ENCODE measurements around the gene RAB15.

The RAB15 gene

GRCh38 chr14:64987438-64987767 lies 15.3 kb upstream of the RAB15 start:
- DNase-seq = no peak

GRCh38 chr14:64986648-64987437 lies 14.7 kb upstream of the RAB15 start, which contains the start of gene FNTB:
TSS of gene FNTB (plus strand) at chr14:64986895. CDS start at chr14:64986954, 59 bp downstream.
- DNase-seq = peak; percentile 86

GRCh38 chr14:64983439-64984310 lies 11.5 kb upstream of the RAB15 start:
- no peak for DNase-seq

- DNase-seq = no peak
These were observed 7.4 kb upstream of the RAB15 start for GRCh38 chr14:64979336-64980074.

GRCh38 chr14:64974563-64974962 lies 2.4 kb upstream of the RAB15 start:
- DNase-seq = no peak

- no peak for DNase-seq
These were observed 1.7 kb upstream of the RAB15 start for GRCh38 chr14:64973826-64974225.

- no peak for DNase-seq
These were observed 898 bp upstream of the RAB15 start for GRCh38 chr14:64973026-64973442.

- no peak for DNase-seq
These were observed 619 bp downstream of the RAB15 start for GRCh38 chr14:64971491-64971942.

- DNase-seq = no peak
These were observed 1.2 kb downstream of the RAB15 start for GRCh38 chr14:64970776-64971477.

- no peak for DNase-seq
These were observed 2.1 kb downstream of the RAB15 start for GRCh38 chr14:64970041-64970440.

- DNase-seq = no peak
These were observed 3.5 kb downstream of the RAB15 start for GRCh38 chr14:64968651-64969050.

- DNase-seq = no peak
These were observed 4.0 kb downstream of the RAB15 start for GRCh38 chr14:64968167-64968566.

GRCh38 chr14:64966976-64967375 lies 5.2 kb downstream of the RAB15 start:
- no peak for DNase-seq

- DNase-seq = no peak
These were observed 6.7 kb downstream of the RAB15 start for GRCh38 chr14:64965356-64966000.

GRCh38 chr14:64963611-64964010 lies 8.5 kb downstream of the RAB15 start:
- DNase-seq = no peak

- DNase-seq = no peak
These were observed 11.3 kb downstream of the RAB15 start for GRCh38 chr14:64960762-64961276.

GRCh38 chr14:64958743-64959142 lies 13.4 kb downstream of the RAB15 start:
- no peak for DNase-seq

GRCh38 chr14:64958201-64958600 lies 13.9 kb downstream of the RAB15 start:
- DNase-seq = no peak

GRCh38 chr14:64956697-64957406 lies 15.3 kb downstream of the RAB15 start:
- no peak for DNase-seq

GRCh38 chr14:64955297-64955696 lies 16.8 kb downstream of the RAB15 start:
- no peak for DNase-seq

Data from activated gamma-delta T cell (primary cell).